OCI-LY3 (cell line): ENCODE results near the gene MAGI1.

Experiments used
- H2AFZ ChIP-seq: fragments of 200-600, 300-600 bp; shearing (Covaris generic); 2 replicates; pipeline ENCODE4 v1.6.0; 2014; ENCODE audit warnings: antibody characterized with exemption, low read depth, low read length
- H3K27ac ChIP-seq: fragments of 200-600, 300-600 bp; sonication (generic); 2 replicates; pipeline ENCODE4 v1.5.1; 2014; ENCODE audit warnings: mild to moderate bottlenecking, low read length, moderate library complexity, mixed read lengths
- H3K27me3 ChIP-seq: fragments of 200-600, 300-600 bp; sonication (generic); 2 replicates; pipeline ENCODE4 v1.6.1; 2014; ENCODE audit warnings: low read depth, low read length, mixed read lengths
- H3K36me3 ChIP-seq: fragments of 200-600, 300-600 bp; sonication (generic); replicated peaks from 2 replicates; pipeline ENCODE3; 2014; ENCODE audit warnings: low read depth, low read length, mixed read lengths
- H3K4me1 ChIP-seq: fragments of 300-600, 200-600 bp; sonication (generic); 2 replicates; pipeline ENCODE4 v1.6.1; 2014; ENCODE audit warnings: low read length, mixed read lengths
- H3K4me2 ChIP-seq: fragments of 200-600, 300-600 bp; sonication (generic); 2 replicates; pipeline ENCODE4 v1.6.1; 2014; ENCODE audit warnings: low read length, mixed read lengths
- H3K4me3 ChIP-seq: fragments of 300-600, 200-600 bp; sonication (generic); 2 replicates; pipeline ENCODE4 v1.5.1; 2014; ENCODE audit warnings: antibody characterized with exemption, mild to moderate bottlenecking, low read length, moderate library complexity
- H3K79me2 ChIP-seq: fragments of 300-600, 200-600 bp; shearing (Covaris generic); 2 replicates; pipeline ENCODE4 v1.6.1; 2014; ENCODE audit warnings: mild to moderate bottlenecking, low read length, mixed read lengths
- H3K9ac ChIP-seq: fragments of 300-600, 200-600 bp; shearing (Covaris generic); 2 replicates; pipeline ENCODE4 v1.6.0; 2014; ENCODE audit warnings: mild to moderate bottlenecking, low read length, moderate library complexity
- H3K9me3 ChIP-seq: fragments of 200-600, 300-600 bp; shearing (Covaris generic); 2 replicates; pipeline ENCODE4 v1.6.1; 2014; ENCODE audit warnings: low read length, mixed read lengths; ENCODE audit not compliant: insufficient read depth
- H4K20me1 ChIP-seq: fragments of 200-600, 300-600 bp; sonication (generic); 2 replicates; pipeline ENCODE4 v1.6.1; 2016; ENCODE audit warnings: low read length, mixed read lengths; ENCODE audit not compliant: insufficient read depth
- CTCF ChIP-seq: fragments of 200-600, 300-600 bp; sonication (generic); IDR thresholded peaks from 2 replicates; pipeline ENCODE4 v1.5.1; 2014; ENCODE audit warnings: antibody characterized with exemption, low read length, low read depth
- EZH2phosphoT487 ChIP-seq: fragments of 200-600 bp; shearing (Covaris generic); IDR thresholded peaks from 2 replicates; pipeline ENCODE4 v1.6.1; 2018; ENCODE audit warnings: antibody characterized with exemption, mixed run types, low read depth

Gene MAGI1

GRCh38 chr3:65623362-65623761 is 415.4 kb downstream of the MAGI1 start:
- Histone ChIP-seq H3K27me3 (peaks cover 5% of the 10 kb centered on the region; the same call in 1 of the 2 replicates), H3K27ac (no peak overlapping the region), H3K79me2 (no peaks in the 10 kb centered on the region), H3K9me3 (no peaks in the 10 kb centered on the region), H2AFZ (no peak overlapping the region), H3K4me3 (no peak overlapping the region), H4K20me1 (no peaks in the 10 kb centered on the region), H3K36me3 (no peaks in the 10 kb centered on the region), H3K9ac (no peak overlapping the region), H3K4me1 (no peaks in the 10 kb centered on the region), H3K4me2 (no peak overlapping the region)
- no peak for TF ChIP-seq EZH2phosphoT487
- no peak for TF ChIP-seq CTCF

GRCh38 chr3:65619888-65620287 is 418.8 kb downstream of the MAGI1 start:
- H3K4me2 ChIP-seq: no peak overlapping the region
- no peaks in the 10 kb centered on the region for H3K79me2 ChIP-seq
- peaks cover 5% of the 10 kb centered on the region; the same call in 1 of the 2 replicates for H3K27me3 ChIP-seq
- TF ChIP-seq EZH2phosphoT487: no peak
- no peak for TF ChIP-seq CTCF
- H3K9me3 ChIP-seq: no peaks in the 10 kb centered on the region
- no peaks in the 10 kb centered on the region for H3K36me3 ChIP-seq
- H3K27ac ChIP-seq: no peak overlapping the region
- no peak overlapping the region for H2AFZ ChIP-seq
- no peak overlapping the region for H3K9ac ChIP-seq
- no peak overlapping the region for H3K4me3 ChIP-seq
- H3K4me1 ChIP-seq: no peaks in the 10 kb centered on the region
- no peaks in the 10 kb centered on the region for H4K20me1 ChIP-seq

GRCh38 chr3:65619451-65619881 is 419.3 kb downstream of the MAGI1 start:
- TF ChIP-seq CTCF: no peak
- no peak for TF ChIP-seq EZH2phosphoT487
- no peak overlapping the region for H3K9ac ChIP-seq
- H3K4me1 ChIP-seq: no peaks in the 10 kb centered on the region
- no peak overlapping the region for H3K4me2 ChIP-seq
- H3K27ac ChIP-seq: no peak overlapping the region
- no peaks in the 10 kb centered on the region for H3K9me3 ChIP-seq
- H3K79me2 ChIP-seq: no peaks in the 10 kb centered on the region
- H2AFZ ChIP-seq: no peak overlapping the region
- no peak overlapping the region for H3K4me3 ChIP-seq
- no peaks in the 10 kb centered on the region for H4K20me1 ChIP-seq
- no peaks in the 10 kb centered on the region for H3K36me3 ChIP-seq
- H3K27me3 ChIP-seq: peaks cover 5% of the 10 kb centered on the region; the same call in 1 of the 2 replicates

GRCh38 chr3:65618599-65618998 is 420.1 kb downstream of the MAGI1 start:
- H3K27ac ChIP-seq: no peak overlapping the region
- H3K4me2 ChIP-seq: no peak overlapping the region
- H3K27me3 ChIP-seq: peaks cover 5% of the 10 kb centered on the region; the same call in 1 of the 2 replicates
- H3K4me1 ChIP-seq: no peaks in the 10 kb centered on the region
- no peaks in the 10 kb centered on the region for H3K79me2 ChIP-seq
- H4K20me1 ChIP-seq: no peaks in the 10 kb centered on the region
- no peak overlapping the region for H3K4me3 ChIP-seq
- no peak overlapping the region for H3K9ac ChIP-seq
- no peaks in the 10 kb centered on the region for H3K9me3 ChIP-seq
- no peak overlapping the region for H2AFZ ChIP-seq
- no peak for TF ChIP-seq EZH2phosphoT487
- no peak for TF ChIP-seq CTCF
- no peaks in the 10 kb centered on the region for H3K36me3 ChIP-seq
